HPDE6-E6E7 (cell line): Measurements from ENCODE around the gene PBX4.
A peak's percentile ranks its signal among the peaks of the same experiment; 100 is the strongest.
"Not testable (repeated sequence)": the region's sequence is repeated elsewhere in the genome, so short reads cannot be mapped to it uniquely, and the experiment has no call there.

Experiments
- DNase-seq: peaks from one replicate; pipeline ENCODE4 v3.0.0; 2011; ENCODE audit warnings: missing footprints; ENCODE audit errors: extremely low spot score

PBX4 gene

DNA sequence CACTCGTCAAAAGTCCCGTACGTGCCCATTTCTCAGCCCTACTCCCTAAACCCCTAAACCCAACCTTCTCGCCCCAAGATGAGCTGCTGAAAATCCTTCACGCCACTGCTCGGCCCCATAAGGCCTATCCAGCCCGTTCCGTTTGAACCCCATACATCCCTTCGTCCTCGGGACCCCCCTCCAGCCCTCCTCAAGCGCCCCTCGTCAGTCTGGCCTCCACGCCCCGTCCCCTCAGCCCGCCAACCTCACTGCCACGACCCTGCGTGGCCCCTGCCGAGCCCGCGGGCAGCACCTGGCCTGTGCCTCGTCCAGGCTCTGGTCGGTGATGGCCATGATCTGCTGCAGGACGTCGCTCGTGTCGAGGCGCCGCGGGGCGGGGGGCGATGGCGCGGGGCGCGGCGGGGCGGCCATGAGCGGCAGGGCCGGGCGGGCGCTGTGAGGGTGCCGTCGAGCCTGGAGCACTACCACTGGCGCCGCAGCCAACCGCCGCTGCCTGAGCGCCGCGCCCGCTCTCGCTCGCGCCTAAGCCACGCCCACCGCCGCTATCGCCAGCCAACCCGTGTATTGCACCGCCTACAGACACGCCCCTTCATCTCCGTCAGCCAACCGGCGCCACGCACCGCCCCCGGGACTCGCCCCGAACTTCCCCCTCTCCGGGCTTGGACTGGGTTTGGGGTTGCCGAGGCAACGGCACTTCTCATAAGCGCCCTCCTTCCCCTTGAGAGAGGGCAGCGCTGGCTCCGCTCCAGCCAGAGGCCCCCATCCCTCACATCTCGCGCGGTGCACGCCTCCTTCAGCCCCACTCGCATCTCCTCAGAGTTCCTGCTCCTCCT, at the start of gene PBX4:
TSS of gene PBX4 (minus strand) at position 469 of the 833 bp plus-strand sequence. CDS start at position 411, 58 bp downstream.
- DNase-seq = peak; percentile 92

DNA sequence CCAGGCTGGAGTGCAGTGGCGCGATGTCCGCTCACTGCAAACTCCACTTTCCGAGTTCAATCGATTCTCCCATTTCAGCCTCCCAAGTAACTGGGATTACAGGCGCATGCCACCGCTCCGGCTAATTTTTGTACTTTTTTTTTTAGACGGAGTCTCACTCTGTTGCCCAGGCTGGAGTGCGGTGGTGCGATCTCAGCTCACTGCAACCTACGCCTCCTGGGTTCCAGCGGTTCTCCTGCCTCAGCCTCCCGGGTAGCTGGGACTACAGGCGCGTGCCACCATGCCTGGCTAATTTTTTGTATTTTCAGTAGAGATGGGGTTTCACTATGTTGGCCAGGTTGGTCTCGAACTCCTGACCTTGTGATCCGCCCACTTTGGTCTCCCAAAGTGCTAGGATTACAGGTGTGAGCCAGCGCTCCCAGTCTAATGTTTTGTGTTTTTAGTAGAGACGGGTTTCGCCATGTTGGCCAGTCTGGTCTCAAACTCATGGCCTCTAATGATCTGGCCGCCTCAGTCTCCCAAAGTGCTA, 47.0 kb upstream of the PBX4 start:
- not testable (repeated sequence) for DNase-seq

DNA sequence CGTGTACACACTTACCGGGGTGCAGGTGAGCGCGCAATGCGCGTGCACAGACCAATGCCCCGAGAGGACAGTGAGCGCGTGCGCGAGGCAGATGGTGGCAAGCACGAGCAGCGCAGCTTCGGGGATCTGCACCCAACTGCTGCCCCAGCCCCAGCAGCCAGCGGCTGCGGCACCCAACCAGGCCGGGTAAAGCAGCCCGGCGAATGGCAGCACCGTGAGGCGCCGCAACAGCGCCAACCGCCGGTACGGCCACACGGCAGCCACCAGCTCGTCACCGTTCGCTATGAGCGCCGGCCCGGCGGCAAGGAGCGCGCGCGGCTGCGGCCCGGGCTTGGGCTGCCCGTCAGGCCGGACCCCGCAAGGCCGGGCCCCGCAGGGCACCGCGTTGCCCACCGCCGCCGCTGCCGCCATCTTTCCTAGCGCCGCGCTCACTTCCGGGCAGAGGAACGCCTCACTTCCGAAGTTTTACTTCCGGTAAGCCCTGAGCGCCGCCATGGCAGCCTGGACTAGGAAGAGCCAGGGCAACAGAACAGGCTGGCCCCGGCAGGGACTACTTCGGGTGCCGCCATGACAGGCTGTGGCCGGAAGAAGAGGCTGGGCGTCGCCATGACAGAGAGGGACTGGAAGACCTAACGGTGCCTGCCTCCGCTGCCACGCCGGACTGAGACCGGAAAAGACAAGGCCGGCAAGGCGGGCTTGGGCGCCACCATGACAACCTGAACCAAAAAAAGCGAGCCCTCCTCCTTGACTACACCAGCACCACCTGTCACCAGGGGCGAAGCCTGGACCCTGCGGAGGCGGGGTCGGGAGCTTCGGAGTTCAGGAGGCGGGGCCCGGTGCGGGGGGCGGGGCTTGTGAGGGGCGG, 45.0 kb upstream of the PBX4 start, which contains the start of gene ATP13A1:
TSS of gene ATP13A1 (minus strand) at position 421 of the 865 bp plus-strand sequence. CDS start at position 411, 10 bp downstream.
- DNase-seq = peak; percentile 82

GRCh38 chr19:19662871-19663255, 44.4 kb upstream of the PBX4 start:
- no peak for DNase-seq

DNA sequence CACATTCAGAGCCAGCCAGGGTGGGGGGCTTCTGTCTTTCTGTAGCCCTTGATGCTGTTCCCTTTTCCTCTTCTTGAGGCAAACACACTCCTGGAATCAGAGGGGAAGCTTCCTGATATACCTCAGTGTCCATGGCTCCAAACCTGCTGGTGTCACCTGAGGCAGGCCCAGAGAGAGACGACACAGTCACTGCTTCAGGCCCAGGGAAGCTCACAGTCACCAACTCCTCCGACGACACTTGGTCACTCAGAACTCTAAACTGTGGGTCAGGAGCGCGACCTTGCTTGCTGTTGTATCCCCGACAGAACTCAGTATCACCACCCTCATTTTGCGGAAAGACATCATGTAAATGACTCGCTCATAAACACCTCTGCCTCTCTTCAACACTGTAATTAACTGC, 43.9 kb upstream of the PBX4 start:
- no peak for DNase-seq

DNA sequence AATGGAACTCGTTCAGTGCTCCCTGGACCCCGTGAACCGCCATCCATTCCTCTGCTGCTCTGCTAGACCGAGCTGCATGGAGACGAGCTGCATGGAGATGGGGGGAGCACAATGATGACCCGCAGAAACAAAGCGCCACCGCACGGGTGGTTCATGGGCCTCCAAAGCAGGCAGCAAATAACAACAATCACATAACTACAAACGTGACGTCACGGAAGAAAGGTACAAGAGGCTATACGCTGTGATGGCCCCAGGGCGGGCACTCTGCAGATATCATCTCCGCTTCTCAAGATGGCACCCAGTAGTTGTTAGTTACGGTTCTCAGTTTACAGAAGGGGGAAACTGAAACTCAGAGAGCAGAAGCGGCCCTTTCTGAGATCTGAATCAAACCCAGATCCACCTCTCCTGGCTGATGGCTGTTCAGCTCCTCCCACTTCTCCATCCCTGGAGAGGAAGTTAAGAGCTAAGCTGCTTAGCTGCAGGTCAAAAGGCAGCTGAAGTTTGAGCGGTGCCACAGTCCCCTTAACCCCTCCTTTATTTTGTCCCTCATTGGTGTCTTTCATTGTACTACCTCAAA, 43.3 kb upstream of the PBX4 start:
- DNase-seq = no peak

- DNase-seq = no peak
Observed at GRCh38 chr19:19661141-19661674, 42.7 kb upstream of the PBX4 start.

GRCh38 chr19:19659646-19660245, 41.3 kb upstream of the PBX4 start:
- DNase-seq = no peak

DNA sequence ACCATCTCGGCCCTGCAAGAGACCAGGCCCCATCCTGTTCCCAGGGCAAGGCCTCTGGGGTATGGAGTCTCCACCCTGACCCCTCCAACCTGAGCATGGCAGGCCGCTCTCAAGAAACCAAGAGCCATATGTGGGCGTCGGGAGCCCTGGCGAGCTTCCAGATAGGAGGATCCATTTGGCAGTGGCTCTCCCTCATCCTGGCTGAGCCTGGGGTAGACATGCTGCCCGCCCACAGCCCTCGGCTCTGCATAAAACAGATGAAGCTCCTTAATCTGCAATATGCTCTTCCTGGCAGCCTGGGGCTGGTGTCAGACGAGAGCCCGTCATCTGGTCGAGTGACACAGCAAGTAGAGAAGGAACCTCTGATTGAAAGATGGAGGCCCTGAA, 38.9 kb upstream of the PBX4 start:
- DNase-seq = no peak

GRCh38 chr19:19656451-19657396, 38.2 kb upstream of the PBX4 start:
- no peak for DNase-seq

DNA sequence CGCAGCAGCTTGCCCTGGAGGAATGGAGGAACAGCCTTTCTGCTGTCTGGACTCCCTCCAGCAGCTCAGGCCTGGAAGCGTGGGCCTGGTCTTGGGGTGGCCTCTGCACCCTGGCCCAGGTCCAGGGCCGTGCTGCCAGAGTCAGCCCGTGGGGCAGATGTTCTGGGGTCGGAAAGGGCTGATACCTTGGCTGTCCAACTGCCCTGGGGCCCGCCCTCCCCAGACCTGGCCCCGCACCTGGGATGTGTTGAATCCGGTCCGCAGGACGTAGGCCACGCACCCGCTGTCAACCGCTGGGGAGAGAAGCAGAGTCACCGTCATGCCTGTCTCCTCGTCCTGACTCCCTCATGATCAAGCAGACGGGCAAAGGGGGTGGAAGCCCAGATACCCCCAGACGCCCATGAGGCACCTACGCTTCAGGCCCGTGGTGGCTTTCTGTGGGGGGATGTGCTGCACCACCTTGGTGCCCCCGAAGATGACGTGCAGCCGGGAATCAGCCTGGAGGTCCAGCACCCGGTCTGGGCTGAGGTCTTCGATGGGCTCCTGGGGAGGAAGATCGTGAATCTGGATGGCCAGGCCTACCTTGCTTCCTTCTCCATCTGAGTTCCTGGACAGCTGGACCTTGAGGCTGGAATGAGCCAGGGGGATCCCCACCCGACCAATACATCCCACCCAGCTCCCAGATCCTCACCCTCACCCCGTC, 37.3 kb upstream of the PBX4 start:
- no peak for DNase-seq

GRCh38 chr19:19655051-19655594, 36.6 kb upstream of the PBX4 start:
- no peak for DNase-seq

DNA sequence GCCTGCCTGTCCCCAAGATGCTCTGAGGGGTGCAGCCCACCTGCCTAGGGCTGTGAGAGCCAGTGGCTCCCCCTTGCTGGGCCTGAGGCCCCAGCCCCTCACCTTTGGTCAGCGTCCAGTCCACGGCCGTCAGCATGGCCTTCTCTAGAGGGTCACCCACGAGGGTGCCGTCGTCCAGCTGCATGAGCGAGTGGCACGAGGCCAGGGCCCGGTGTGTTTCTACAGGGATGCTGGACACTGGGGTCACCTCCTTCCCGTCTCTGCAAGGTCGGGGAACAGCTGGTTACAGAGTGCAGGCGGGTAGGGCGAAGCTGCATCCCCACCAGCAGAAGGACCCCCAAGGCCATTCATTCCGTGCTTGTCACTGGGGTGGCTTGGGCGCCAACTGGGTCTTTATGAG, 36.0 kb upstream of the PBX4 start:
- no peak for DNase-seq

- DNase-seq = no peak
Observed at GRCh38 chr19:19653597-19654147, 35.2 kb upstream of the PBX4 start.

DNA sequence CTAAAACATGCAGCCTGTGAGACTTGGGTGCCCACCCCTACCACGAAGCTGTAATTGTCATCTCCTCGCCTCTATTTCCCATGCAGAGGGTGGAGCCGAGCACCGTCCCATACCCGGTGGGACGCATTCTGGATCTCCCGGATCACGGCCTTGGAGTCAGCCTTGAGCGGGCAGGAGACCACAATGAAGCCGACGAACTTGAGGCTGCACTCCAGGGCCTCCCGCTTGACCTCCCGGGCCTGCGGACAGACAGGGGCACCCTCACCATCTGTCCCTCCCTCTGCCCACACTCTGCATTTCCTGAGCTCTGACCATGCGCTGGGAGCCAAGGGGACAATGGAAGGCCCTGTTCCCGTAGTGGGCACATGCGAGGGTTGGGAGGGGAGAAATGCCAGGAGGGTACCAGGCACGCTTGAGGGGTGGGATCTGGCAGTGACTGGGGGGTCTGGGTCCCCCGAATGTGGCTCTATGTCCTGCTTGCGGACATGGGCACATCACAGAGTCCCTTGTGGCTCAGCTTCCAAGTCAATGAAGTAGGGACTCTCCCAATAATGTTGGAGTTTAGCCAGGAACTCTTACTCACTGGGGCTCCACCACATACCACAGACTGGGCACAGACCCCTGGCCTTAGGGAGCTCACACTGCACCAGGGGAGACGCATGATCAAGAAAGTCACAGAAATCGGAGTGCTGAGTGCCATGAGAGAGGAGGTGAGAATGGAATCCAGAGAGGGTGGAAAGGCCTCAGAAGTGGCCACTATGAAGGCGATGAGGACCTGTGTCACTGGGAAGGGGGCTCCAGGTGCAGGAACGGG, 34.2 kb upstream of the PBX4 start:
- no peak for DNase-seq

- no peak for DNase-seq
Observed at GRCh38 chr19:19651076-19651475, 32.6 kb upstream of the PBX4 start.

- no peak for DNase-seq
Observed at GRCh38 chr19:19650331-19650730, 31.8 kb upstream of the PBX4 start.

DNA sequence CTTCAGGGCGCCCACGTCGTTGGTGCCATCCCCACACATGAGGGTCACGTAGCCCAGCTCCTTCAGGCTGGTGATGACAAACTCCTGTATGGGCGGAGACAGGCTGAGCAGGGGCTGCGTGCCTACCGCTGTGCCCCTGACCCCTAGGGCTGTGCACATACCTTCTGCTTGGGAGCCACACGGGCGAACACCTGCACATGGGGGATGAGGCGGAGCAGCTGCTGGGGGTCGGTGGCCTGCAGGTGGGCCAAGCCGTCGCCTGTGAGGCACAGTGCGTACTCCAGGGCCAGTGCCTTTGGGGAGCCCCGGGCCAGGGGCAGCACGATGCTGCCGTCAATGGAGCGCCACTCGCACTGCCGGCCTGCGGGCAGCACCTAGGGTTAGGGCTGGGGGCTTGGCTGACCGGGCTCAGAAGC, 31.1 kb upstream of the PBX4 start:
- no peak for DNase-seq
